HG03575 (cell line): ENCODE results near the gene MRTFA.
"Not testable (repeated sequence)": the region's sequence is repeated elsewhere in the genome, so short reads cannot be mapped to it uniquely, and the experiment has no call there.

ENCODE experiments used
- ATAC-seq: cut with Tn5 transposase; IDR thresholded peaks from one replicate; pipeline ENCODE4 v1.9.1; 2021; ENCODE audit not compliant: unreplicated experiment, insufficient number of reproducible peaks, low FRiP score; ENCODE audit errors: extremely low read depth

MRTFA gene

DNA sequence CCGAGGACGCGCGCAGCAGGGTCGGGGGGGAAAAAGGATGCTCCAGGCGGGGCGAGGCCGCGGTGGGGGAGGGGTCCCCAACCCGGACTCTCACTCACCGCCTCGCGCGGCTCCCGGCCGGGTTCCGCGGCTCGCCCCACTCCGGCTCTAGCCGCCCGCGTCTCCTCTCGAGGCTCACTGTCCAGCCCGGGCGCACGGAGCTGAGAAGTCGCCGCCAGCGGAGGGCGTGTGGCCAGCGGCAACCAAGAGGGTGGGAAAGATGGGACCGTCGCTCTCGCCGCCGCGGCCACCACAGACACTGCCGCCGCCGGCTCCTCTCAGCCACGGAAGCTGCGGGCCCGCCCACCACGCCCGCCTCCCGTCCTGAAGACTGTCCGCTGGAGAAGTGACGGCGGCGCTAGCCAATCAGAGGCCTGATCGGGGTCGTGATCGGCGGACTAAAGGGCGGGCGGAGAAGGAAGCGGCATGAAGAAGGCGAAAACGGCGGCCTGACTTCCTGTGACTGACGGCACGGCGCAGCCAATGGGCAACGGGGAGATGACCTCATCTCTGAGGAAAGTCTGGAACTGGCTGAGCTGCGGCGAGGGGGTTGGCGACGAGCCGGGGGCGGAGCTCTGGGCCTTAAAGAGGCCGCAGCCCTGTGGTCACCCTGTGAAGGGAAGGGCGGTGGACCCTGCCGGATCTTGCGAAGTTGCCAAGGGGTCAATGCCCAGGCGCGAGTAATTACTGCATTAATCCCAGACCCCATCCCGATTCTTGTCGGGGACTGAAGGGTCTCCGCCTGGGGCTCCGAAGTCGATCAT is at the start of gene MRTFA:
Gene MRTFA (minus strand): TSS at position 340 of the 803 bp plus-strand sequence.
- peak; percentile 58 for ATAC-seq

DNA sequence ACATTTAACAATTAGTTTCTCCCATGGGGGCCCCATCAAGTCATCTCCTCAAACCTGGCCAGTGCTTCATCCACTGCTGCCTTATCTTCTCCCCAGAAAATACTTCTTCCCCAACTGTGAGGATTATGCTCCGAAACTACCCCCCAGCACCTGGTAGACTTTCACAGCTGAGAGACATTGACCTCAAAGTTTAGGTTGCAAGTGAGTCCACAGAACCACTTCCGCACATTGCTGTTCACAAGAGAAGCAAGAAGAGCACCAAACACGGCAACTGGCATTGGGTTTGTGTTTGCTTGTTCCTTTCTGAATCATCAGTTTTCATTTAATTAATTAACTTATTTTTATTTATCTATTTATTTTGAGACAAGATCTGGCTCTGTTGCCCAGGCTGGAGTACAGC is 48.9 kb upstream of the MRTFA start:
- ATAC-seq, result no peak

DNA sequence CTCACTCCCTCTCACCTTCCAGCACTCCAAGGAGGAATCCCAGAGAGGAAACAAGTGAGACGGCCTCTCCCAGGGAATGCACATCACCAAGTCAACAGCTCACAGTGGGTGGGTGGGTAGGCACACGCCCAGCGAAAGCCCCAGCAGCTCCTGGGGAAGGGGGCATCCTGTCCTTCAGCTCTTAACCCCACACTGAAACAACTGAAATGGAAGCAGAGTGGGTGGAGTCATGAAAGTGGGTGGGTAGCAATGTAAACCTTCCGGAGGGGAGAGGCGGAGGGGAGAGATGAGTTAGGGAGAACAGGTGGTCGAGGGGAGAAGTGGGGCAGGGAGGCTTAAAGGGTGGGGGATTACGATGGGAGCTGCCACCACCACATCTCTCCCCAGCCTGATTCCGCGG is 48.2 kb upstream of the MRTFA start:
- ATAC-seq, result no peak

DNA sequence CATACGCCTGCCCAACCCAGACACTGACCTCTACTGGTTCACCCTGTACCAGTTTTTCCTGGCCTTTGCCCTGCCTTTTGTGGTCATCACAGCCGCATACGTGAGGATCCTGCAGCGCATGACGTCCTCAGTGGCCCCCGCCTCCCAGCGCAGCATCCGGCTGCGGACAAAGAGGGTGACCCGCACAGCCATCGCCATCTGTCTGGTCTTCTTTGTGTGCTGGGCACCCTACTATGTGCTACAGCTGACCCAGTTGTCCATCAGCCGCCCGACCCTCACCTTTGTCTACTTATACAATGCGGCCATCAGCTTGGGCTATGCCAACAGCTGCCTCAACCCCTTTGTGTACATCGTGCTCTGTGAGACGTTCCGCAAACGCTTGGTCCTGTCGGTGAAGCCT is 44.9 kb upstream of the MRTFA start:
- no peak for ATAC-seq

DNA sequence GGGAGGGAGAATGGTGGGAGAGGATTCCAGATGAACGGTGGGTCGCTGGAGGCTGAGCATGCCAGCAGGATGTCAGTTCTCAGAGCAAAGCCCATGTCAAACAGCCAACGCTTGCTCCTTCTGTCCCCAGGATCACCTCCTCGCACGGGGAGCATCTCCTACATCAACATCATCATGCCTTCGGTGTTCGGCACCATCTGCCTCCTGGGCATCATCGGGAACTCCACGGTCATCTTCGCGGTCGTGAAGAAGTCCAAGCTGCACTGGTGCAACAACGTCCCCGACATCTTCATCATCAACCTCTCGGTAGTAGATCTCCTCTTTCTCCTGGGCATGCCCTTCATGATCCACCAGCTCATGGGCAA is 44.3 kb upstream of the MRTFA start:
- no peak for ATAC-seq

DNA sequence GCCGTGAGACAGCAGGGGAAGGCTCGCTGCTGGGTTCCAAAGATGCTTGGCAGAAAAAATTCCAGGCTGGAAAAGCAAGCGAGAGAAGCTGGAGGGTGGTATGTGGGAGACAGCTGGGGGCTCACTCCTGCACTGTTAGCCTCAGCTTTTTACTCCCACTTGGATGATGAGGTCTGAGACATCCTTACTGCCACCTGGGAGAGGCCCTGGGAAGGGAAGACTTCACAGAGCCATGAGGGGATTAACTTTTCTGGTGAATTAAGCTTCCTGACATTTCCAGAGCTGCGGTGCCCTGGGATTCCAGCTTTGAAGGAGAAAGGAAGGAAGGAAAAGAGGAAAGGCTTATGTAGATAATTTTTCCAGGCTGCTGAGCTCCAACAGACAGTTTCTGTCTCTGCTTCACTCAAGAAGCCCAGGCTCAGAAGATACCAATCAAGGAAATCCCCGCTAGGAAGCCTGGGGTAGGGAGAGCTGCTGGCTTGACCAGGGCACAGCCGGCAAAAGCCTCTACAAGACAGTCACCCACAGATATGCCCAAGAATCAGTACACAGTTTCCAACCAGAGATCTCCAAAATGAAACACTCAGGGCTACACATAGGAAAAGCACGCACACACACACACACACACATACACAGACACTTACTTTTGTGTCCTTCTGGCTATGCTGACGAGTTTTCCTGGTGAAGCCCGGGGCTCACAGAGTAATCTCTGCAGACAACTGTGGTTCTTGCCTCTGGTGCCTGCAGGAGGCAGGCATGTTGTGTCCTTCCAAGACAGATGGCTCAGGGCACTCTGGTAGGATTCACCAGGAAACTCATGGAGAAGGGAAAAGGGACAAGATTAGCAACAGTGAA is 43.7 kb upstream of the MRTFA start:
- ATAC-seq, result no peak

GRCh38 chr22:40679249-40679963 is 42.9 kb upstream of the MRTFA start, which contains the start of gene MCHR1:
MCHR1 (plus strand) TSS chr22:40679484; CDS start chr22:40679653, 169 bp downstream.
- ATAC-seq, result no peak

- no peak for ATAC-seq
These were observed 42.2 kb upstream of the MRTFA start for GRCh38 chr22:40678493-40679248.

GRCh38 chr22:40676644-40677043 is 40.1 kb upstream of the MRTFA start:
- ATAC-seq, result no peak

DNA sequence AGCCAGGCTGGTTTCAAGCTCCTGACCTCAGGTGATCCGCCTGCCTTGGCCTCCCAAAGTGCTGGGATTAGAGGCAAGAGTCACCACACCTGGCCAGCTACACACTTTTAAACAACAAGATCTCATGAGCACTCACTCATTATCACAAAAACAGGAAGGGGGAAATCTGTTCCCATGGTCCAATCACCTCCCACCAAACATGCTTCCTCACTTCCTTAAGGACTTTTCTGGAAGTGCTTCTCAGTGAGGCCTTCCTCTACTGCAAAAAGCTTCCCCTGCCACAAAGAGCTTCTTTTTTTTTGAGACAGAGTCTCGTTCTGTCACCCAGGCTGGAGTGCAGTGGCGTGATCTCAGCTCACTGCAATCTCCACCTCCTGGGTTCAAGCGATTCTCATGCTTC is 39.6 kb upstream of the MRTFA start:
- ATAC-seq, result not testable (repeated sequence)

- ATAC-seq, result no peak
These were observed 37.8 kb upstream of the MRTFA start for GRCh38 chr22:40674274-40674673.

GRCh38 chr22:40673017-40673416 is 36.5 kb upstream of the MRTFA start:
- no peak for ATAC-seq

DNA sequence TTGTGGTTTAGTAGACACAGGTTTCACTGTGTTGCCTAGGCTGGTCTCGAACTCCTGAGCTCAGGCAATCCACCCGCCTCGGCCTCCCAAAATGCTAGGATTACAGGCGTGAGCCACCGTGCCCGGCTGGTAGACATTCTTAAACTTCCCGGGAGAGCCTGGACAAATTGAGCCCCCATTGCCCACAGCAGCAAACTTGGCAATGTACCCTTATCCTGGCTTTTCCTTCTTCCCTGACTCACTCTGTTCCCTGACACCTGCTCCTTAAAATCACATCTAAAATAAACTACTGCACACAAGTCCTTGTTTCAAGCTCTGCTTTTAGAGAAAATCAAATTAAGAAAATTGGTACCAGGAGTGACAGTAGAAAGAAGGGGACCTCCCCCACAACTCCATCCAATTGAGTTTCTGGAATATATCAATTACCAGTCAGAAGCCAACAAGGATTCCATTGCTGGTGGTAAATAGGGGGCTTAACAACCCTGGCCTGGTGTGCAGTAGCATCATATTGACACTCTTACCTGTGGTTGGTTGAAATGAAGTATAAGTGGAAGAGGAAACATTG is 35.4 kb upstream of the MRTFA start:
- ATAC-seq, result no peak

GRCh38 chr22:40671369-40671768 is 34.9 kb upstream of the MRTFA start:
- ATAC-seq, result no peak

GRCh38 chr22:40670058-40670457 is 33.5 kb upstream of the MRTFA start:
- ATAC-seq, result no peak

DNA sequence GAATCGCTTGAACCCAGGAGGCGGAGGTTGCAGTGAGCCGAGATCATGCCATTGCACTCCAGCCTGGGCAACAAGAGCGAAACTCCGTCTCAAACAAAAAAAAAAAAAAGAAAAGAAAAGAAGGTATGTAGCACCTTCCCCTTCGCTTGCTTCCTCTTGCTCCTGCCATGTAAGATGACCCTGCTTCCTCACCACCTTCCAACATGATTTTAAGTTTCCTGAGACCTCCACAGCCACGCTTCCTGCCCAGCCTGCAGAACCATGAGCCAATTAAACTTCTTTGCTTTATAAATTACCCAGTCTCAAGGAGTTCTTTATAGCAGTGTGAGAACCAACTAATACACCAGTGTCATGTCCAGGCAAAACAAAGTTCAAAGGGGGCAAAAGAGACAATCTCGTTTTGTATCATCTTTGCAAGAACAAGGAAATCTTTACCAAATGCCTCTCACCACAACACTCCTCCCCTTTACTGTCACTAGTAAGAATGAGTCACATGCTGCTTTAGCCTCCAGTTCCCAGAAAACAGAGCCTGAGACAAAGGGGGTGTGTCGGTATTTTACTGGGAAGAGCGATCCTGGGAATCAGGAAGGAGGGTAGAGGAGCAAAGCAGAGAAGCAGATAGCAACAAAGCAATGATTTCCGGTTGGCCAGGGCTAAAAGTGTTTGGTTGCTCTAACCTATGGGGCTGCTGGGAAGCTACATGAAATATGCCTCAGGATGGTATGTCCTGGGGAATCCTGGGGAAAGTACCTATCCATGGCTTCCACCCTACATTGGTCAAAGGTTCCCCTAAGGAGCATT is 32.3 kb upstream of the MRTFA start:
- ATAC-seq, result no peak

DNA sequence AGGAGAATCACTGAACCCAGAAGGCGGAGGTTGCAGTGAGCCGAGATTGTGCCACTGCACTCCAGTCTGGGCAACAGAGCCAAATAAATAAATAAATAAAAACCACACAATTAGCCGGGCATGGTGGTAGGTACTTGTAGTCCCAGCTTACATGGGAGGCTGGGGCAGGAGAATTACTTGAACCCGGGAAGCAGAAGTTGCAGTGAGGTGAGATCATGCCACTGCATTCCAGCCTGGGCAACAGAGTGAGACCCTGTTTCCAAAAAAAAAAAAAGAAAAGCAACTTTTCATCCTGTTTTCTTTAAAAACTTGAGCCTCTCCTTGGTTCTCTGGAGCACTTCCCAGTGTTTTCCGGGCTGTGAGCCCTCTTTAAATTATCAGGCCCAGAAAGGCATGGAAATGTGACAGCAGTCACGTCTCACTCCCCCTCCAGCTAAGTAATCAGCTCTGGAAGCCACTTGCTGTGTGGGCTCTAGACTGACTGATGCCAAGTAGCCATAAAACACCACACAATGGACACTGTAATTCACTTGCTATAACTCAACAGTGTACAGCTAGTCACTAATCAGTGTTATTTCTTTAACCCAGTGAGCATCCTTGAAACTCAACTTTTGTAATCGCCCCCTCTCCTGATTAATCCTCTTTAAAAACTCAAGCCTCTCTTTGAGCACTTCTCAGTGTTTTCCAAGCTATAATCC is 29.8 kb upstream of the MRTFA start:
- no peak for ATAC-seq
